Calu3 (cell line): Measurements from ENCODE around the gene CCNE1. TPM values are rescaled to one million over a fixed set of nuclear protein-coding genes. Genes with fewer than 3 reads are reported as not detected.
"Not testable (repeated sequence)": the region's sequence is repeated elsewhere in the genome, so short reads cannot be mapped to it uniquely, and the experiment has no call there.

ENCODE experiments used
- BruUV-seq: library from RNA; stranded (reverse); fragments of 400-500 nt; replicated peaks from 2 replicates; lab custom pipeline; 2021; lab: Mats Ljungman, UMichigan
- CTCF ChIA-PET: fragments of 300-600 bp; sonication (Branson Sonifier 250); formaldehyde crosslinking; loops from one replicate; lab custom pipeline; 2022; ENCODE audit warnings: antibody characterized with exemption; lab: Charles Lee
- DNase-seq: peaks from one replicate; pipeline ENCODE4 v3.0.0; 2022
- H3K27ac Mint-ChIP-seq: one replicate; pipeline ENCODE4 v1.8.0; 2022; ENCODE audit warnings: mixed read lengths; ENCODE audit not compliant: unreplicated experiment
- H3K27me3 Mint-ChIP-seq: one replicate; pipeline ENCODE4 v1.8.0; 2022; ENCODE audit warnings: mixed read lengths; ENCODE audit not compliant: unreplicated experiment
- H3K36me3 Mint-ChIP-seq: one replicate; pipeline ENCODE4 v1.8.0; 2022; ENCODE audit warnings: mild to moderate bottlenecking, moderate library complexity, mixed read lengths; ENCODE audit not compliant: insufficient read depth, unreplicated experiment
- H3K4me1 Mint-ChIP-seq: one replicate; pipeline ENCODE4 v1.8.0; 2022; ENCODE audit warnings: mild to moderate bottlenecking, low read depth, mixed read lengths; ENCODE audit not compliant: unreplicated experiment
- H3K4me3 Mint-ChIP-seq: one replicate; pipeline ENCODE4 v1.8.0; 2022; ENCODE audit warnings: mild to moderate bottlenecking, low read depth, moderate library complexity, mixed read lengths; ENCODE audit not compliant: unreplicated experiment
- H3K9me3 Mint-ChIP-seq: one replicate; pipeline ENCODE4 v1.8.0; 2022; ENCODE audit warnings: low read depth, mixed read lengths; ENCODE audit not compliant: unreplicated experiment
- CTCF ChIP-seq: fragments of 200-600 bp; IDR thresholded peaks from one replicate; pipeline ENCODE4 v1.8.0; 2022; ENCODE audit warnings: antibody characterized with exemption; ENCODE audit not compliant: unreplicated experiment
- intact Hi-C: fragments of 100-400 bp; cut with micrococcal nuclease; formaldehyde crosslinking; loops from one replicate; pipeline ENCODE4 v1.10.0; 2022; ENCODE audit not compliant: unreplicated experiment
- total RNA-seq: library from RNA; stranded (reverse); gene quantifications from 2 replicates; pipeline ENCODE4 v1.2.3, GENCODE V29; 2022

Gene CCNE1
- total RNA-seq, 1 experiment from 2014 or later = 15.9 TPM

DNA sequence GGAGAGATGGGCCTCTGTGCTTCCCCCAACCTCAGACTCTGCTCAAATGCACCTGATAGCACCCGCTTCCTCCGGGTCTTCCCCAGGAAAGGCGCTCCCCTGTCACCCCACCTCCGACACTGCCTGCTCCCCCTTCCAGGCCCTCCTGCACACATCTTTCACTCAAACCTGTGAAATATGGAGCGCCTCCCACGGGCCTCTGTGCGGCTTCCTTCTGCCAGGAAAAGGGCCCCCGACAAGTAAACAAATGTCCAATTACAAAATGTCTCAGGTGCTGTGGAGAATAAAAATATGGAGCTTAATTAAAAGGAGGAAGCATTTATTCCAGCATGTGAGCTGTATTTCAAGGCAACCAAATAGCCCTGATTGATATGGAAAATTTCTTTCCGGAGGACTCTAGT is 15.6 kb upstream of the CCNE1 start:
- no TSS peak for BruUV-seq
- CTCF ChIA-PET = no interaction called here

GRCh38 chr19:29798774-29799497 is 12.9 kb upstream of the CCNE1 start:
- H3K27ac Mint-ChIP-seq = no peak overlapping the region
- H3K9me3 Mint-ChIP-seq = no peaks in the 10 kb centered on the region
- intact Hi-C loops = no loop called here
- no peaks in the 10 kb centered on the region for H3K4me1 Mint-ChIP-seq
- DNase-seq = no peak
- no TSS peak for BruUV-seq
- no peak for TF ChIP-seq CTCF
- peaks cover 51% of the 10 kb centered on the region for H3K27me3 Mint-ChIP-seq
- no peaks in the 10 kb centered on the region for H3K36me3 Mint-ChIP-seq
- no peak overlapping the region for H3K4me3 Mint-ChIP-seq
- CTCF ChIA-PET = no interaction called here

More for the DNA sequence above, 15.6 kb upstream of the CCNE1 start:
- no peaks in the 10 kb centered on the region for H3K36me3 Mint-ChIP-seq
- H3K4me3 Mint-ChIP-seq = no peak overlapping the region
- intact Hi-C loops = no loop called here
- no peaks in the 10 kb centered on the region for H3K4me1 Mint-ChIP-seq
- no peak overlapping the region for H3K27ac Mint-ChIP-seq
- TF ChIP-seq CTCF = no peak
- no peaks in the 10 kb centered on the region for H3K9me3 Mint-ChIP-seq
- no peak for DNase-seq
- peaks cover 78% of the 10 kb centered on the region for H3K27me3 Mint-ChIP-seq

DNA sequence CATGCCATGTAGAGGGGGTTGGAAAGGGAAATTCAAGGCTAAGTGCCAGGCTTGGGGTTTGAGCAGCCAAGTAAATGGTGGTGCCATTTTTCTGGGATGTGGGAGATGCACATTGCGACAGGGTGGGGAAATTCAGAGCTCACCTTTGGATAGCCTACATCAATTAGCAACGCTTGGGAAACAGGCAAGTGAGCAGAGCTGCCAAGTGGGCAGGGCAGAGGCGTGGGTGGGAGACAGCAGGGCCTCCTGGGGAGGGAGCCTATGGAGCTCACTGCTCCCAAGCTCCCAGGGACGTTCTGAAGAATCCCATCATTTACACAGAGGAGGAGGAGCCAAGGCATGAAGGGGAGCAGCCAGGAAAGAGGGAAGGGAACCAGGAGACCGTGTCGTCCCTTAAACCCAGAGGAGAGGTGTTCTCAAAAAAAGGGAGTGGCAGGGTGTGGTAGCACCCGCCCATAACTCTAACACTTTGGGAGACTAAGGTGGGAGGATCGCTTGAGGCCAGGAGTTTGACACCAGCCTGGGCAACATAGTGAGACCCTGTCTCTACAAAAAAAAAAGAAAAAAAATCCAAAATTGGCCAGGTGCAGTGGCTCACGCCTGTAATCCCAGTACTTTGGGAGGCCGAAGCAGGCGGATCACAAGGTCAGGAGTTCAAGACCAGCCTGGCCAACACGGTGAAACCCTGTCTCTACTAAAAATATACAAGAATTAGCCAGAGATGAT is 11.5 kb upstream of the CCNE1 start:
- Mint-ChIP-seq H3K27me3 (peaks cover 47% of the 10 kb centered on the region), H3K4me1 (no peaks in the 10 kb centered on the region), H3K9me3 (no peaks in the 10 kb centered on the region), H3K4me3 (no peak overlapping the region), H3K36me3 (no peaks in the 10 kb centered on the region), H3K27ac (no peak overlapping the region)
- intact Hi-C loops = no loop called here
- no peak for DNase-seq
- BruUV-seq = no TSS peak
- CTCF ChIA-PET = interaction anchor here (0.6 kb wide), 1 partner anchor 70 kb away, joined by 7 read pairs; no protein-coding TSS in a partner anchor
- TF ChIP-seq CTCF = no peak

- H3K36me3 Mint-ChIP-seq, H3K9me3 Mint-ChIP-seq, CTCF ChIA-PET, H3K4me1 Mint-ChIP-seq, BruUV-seq, DNase-seq, intact Hi-C loops, H3K27ac Mint-ChIP-seq, H3K4me3 Mint-ChIP-seq: not testable (repeated sequence)
- peaks cover 17% of the 10 kb centered on the region for H3K27me3 Mint-ChIP-seq
These were observed 7.8 kb upstream of the CCNE1 start for GRCh38 chr19:29803951-29804350.
